ENCODE measurements around the gene COL11A2.

The COL11A2 gene

GRCh38 chr6:33206864-33207551 lies 14.7 kb upstream of the COL11A2 start:
- Histone ChIP-seq H3K4me3 (ENCODE audit: insufficient read depth, low read depth, low read length, poor library complexity, severe bottlenecking) (peak overlapping the region; percentile 93), H3K9me3 (ENCODE audit: control insufficient read depth, low read length) (no peaks in the 10 kb centered on the region), H3K27me3 (replicated peaks; ENCODE audit: control insufficient read depth, insufficient read depth, low read length, poor library complexity, severe bottlenecking) (no peaks in the 10 kb centered on the region), H3K4me1 (ENCODE audit: control insufficient read depth, insufficient read depth, low read length, poor library complexity, severe bottlenecking) (peaks cover 28% of the 10 kb centered on the region), H3K27ac (ENCODE audit: insufficient read depth, low read length, poor library complexity, severe bottlenecking) (no peak overlapping the region), H3K36me3 (ENCODE audit: control insufficient read depth, insufficient read depth, low read length) (peaks cover 18% of the 10 kb centered on the region)
- DNase-seq: no peak

GRCh38 chr6:33206027-33206863 lies 14.0 kb upstream of the COL11A2 start:
- Histone ChIP-seq H3K36me3 (ENCODE audit: control insufficient read depth, insufficient read depth, low read length) (peaks cover 18% of the 10 kb centered on the region), H3K4me1 (ENCODE audit: control insufficient read depth, insufficient read depth, low read length, poor library complexity, severe bottlenecking) (peaks cover 35% of the 10 kb centered on the region), H3K27ac (ENCODE audit: insufficient read depth, low read length, poor library complexity, severe bottlenecking) (no peak overlapping the region), H3K4me3 (ENCODE audit: insufficient read depth, low read depth, low read length, poor library complexity, severe bottlenecking) (no peak overlapping the region), H3K9me3 (ENCODE audit: control insufficient read depth, low read length) (no peaks in the 10 kb centered on the region), H3K27me3 (replicated peaks; ENCODE audit: control insufficient read depth, insufficient read depth, low read length, poor library complexity, severe bottlenecking) (no peaks in the 10 kb centered on the region)
- DNase-seq: no peak

GRCh38 chr6:33205191-33206026 lies 13.1 kb upstream of the COL11A2 start:
- no peaks in the 10 kb centered on the region for H3K27me3 ChIP-seq (replicated peaks; ENCODE audit: control insufficient read depth, insufficient read depth, low read length, poor library complexity, severe bottlenecking)
- H3K4me1 ChIP-seq (ENCODE audit: control insufficient read depth, insufficient read depth, low read length, poor library complexity, severe bottlenecking): peaks cover 36% of the 10 kb centered on the region
- peaks cover 14% of the 10 kb centered on the region for H3K36me3 ChIP-seq (ENCODE audit: control insufficient read depth, insufficient read depth, low read length)
- no peak for DNase-seq
- H3K4me3 ChIP-seq (ENCODE audit: insufficient read depth, low read depth, low read length, poor library complexity, severe bottlenecking): peak overlapping the region; percentile 75
- H3K9me3 ChIP-seq (ENCODE audit: control insufficient read depth, low read length): no peaks in the 10 kb centered on the region
- H3K27ac ChIP-seq (ENCODE audit: insufficient read depth, low read length, poor library complexity, severe bottlenecking): peak overlapping the region; percentile 76

- Histone ChIP-seq H3K27me3 (replicated peaks; ENCODE audit: control insufficient read depth, insufficient read depth, low read length, poor library complexity, severe bottlenecking) (no peaks in the 10 kb centered on the region), H3K9me3 (ENCODE audit: control insufficient read depth, low read length) (no peaks in the 10 kb centered on the region), H3K36me3 (ENCODE audit: control insufficient read depth, insufficient read depth, low read length) (peaks cover 11% of the 10 kb centered on the region), H3K27ac (ENCODE audit: insufficient read depth, low read length, poor library complexity, severe bottlenecking) (peak within 1 kb of the TSS; percentile 76), H3K4me1 (ENCODE audit: control insufficient read depth, insufficient read depth, low read length, poor library complexity, severe bottlenecking) (peaks cover 40% of the 10 kb centered on the region), H3K4me3 (ENCODE audit: insufficient read depth, low read depth, low read length, poor library complexity, severe bottlenecking) (peak within 1 kb of the TSS; percentile 75)
- DNase-seq: peak; percentile 85 to 88 (median 86)
These were observed 12.3 kb upstream of the COL11A2 start, which contains the start of gene HSD17B8 for GRCh38 chr6:33204415-33205190. TSS of gene HSD17B8 (plus strand) at chr6:33204655. CDS start at chr6:33204669, 14 bp downstream.

GRCh38 chr6:33204165-33204414 lies 11.8 kb upstream of the COL11A2 start:
- Histone ChIP-seq H3K9me3 (ENCODE audit: control insufficient read depth, low read length) (no peaks in the 10 kb centered on the region), H3K36me3 (ENCODE audit: control insufficient read depth, insufficient read depth, low read length) (peaks cover 11% of the 10 kb centered on the region), H3K4me1 (ENCODE audit: control insufficient read depth, insufficient read depth, low read length, poor library complexity, severe bottlenecking) (peaks cover 45% of the 10 kb centered on the region), H3K27me3 (replicated peaks; ENCODE audit: control insufficient read depth, insufficient read depth, low read length, poor library complexity, severe bottlenecking) (no peaks in the 10 kb centered on the region), H3K4me3 (ENCODE audit: insufficient read depth, low read depth, low read length, poor library complexity, severe bottlenecking) (peak overlapping the region; percentile 75), H3K27ac (ENCODE audit: insufficient read depth, low read length, poor library complexity, severe bottlenecking) (peak overlapping the region; percentile 76)
- DNase-seq: no peak

- H3K27ac ChIP-seq (ENCODE audit: insufficient read depth, low read length, poor library complexity, severe bottlenecking): peak overlapping the region; percentile 76
- H3K36me3 ChIP-seq (ENCODE audit: control insufficient read depth, insufficient read depth, low read length): peaks cover 11% of the 10 kb centered on the region
- H3K9me3 ChIP-seq (ENCODE audit: control insufficient read depth, low read length): no peaks in the 10 kb centered on the region
- DNase-seq: no peak
- no peaks in the 10 kb centered on the region for H3K27me3 ChIP-seq (replicated peaks; ENCODE audit: control insufficient read depth, insufficient read depth, low read length, poor library complexity, severe bottlenecking)
- H3K4me1 ChIP-seq (ENCODE audit: control insufficient read depth, insufficient read depth, low read length, poor library complexity, severe bottlenecking): peaks cover 45% of the 10 kb centered on the region
- peak overlapping the region; percentile 75 for H3K4me3 ChIP-seq (ENCODE audit: insufficient read depth, low read depth, low read length, poor library complexity, severe bottlenecking)
These were observed 11.3 kb upstream of the COL11A2 start for GRCh38 chr6:33203443-33204164.

- peaks cover 16% of the 10 kb centered on the region for H3K36me3 ChIP-seq (ENCODE audit: control insufficient read depth, insufficient read depth, low read length)
- peaks cover 42% of the 10 kb centered on the region for H3K4me1 ChIP-seq (ENCODE audit: control insufficient read depth, insufficient read depth, low read length, poor library complexity, severe bottlenecking)
- H3K27me3 ChIP-seq (replicated peaks; ENCODE audit: control insufficient read depth, insufficient read depth, low read length, poor library complexity, severe bottlenecking): no peaks in the 10 kb centered on the region
- DNase-seq: no peak
- no peak overlapping the region for H3K4me3 ChIP-seq (ENCODE audit: insufficient read depth, low read depth, low read length, poor library complexity, severe bottlenecking)
- no peak overlapping the region for H3K27ac ChIP-seq (ENCODE audit: insufficient read depth, low read length, poor library complexity, severe bottlenecking)
- H3K9me3 ChIP-seq (ENCODE audit: control insufficient read depth, low read length): no peaks in the 10 kb centered on the region
These were observed 10.5 kb upstream of the COL11A2 start for GRCh38 chr6:33202799-33203198.

- H3K36me3 ChIP-seq (ENCODE audit: control insufficient read depth, insufficient read depth, low read length): peaks cover 24% of the 10 kb centered on the region
- H3K4me3 ChIP-seq (ENCODE audit: insufficient read depth, low read depth, low read length, poor library complexity, severe bottlenecking): peak overlapping the region; percentile 90
- H3K4me1 ChIP-seq (ENCODE audit: control insufficient read depth, insufficient read depth, low read length, poor library complexity, severe bottlenecking): peaks cover 34% of the 10 kb centered on the region
- H3K27ac ChIP-seq (ENCODE audit: insufficient read depth, low read length, poor library complexity, severe bottlenecking): no peak overlapping the region
- H3K9me3 ChIP-seq (ENCODE audit: control insufficient read depth, low read length): no peaks in the 10 kb centered on the region
- no peak for DNase-seq
- H3K27me3 ChIP-seq (replicated peaks; ENCODE audit: control insufficient read depth, insufficient read depth, low read length, poor library complexity, severe bottlenecking): no peaks in the 10 kb centered on the region
These were observed 9.7 kb upstream of the COL11A2 start for GRCh38 chr6:33201935-33202334.

GRCh38 chr6:33201147-33201545 lies 8.9 kb upstream of the COL11A2 start:
- H3K4me1 ChIP-seq (ENCODE audit: control insufficient read depth, insufficient read depth, low read length, poor library complexity, severe bottlenecking): peaks cover 33% of the 10 kb centered on the region
- H3K4me3 ChIP-seq (ENCODE audit: insufficient read depth, low read depth, low read length, poor library complexity, severe bottlenecking): peak overlapping the region; percentile 90
- DNase-seq: no peak
- H3K27ac ChIP-seq (ENCODE audit: insufficient read depth, low read length, poor library complexity, severe bottlenecking): peak overlapping the region; percentile 97
- no peaks in the 10 kb centered on the region for H3K27me3 ChIP-seq (replicated peaks; ENCODE audit: control insufficient read depth, insufficient read depth, low read length, poor library complexity, severe bottlenecking)
- no peaks in the 10 kb centered on the region for H3K9me3 ChIP-seq (ENCODE audit: control insufficient read depth, low read length)
- H3K36me3 ChIP-seq (ENCODE audit: control insufficient read depth, insufficient read depth, low read length): peaks cover 29% of the 10 kb centered on the region

Measured in effector memory CD4-positive, alpha-beta T cell (primary cell).